HG03045 (cell line): ENCODE results near the gene ZBTB20.

Experiments used
- ATAC-seq: cut with Tn5 transposase; IDR thresholded peaks from one replicate; pipeline ENCODE4 v1.9.1; 2021; ENCODE audit warnings: mild to moderate bottlenecking, moderate library complexity; ENCODE audit not compliant: unreplicated experiment

Gene ZBTB20

GRCh38 chr3:114794894-114795630 lies 352.0 kb downstream of the ZBTB20 start:
- ATAC-seq: no peak

- no peak for ATAC-seq
Observed at GRCh38 chr3:114792159-114792918, 354.7 kb downstream of the ZBTB20 start.

- no peak for ATAC-seq
Observed at GRCh38 chr3:114790752-114791151, 356.3 kb downstream of the ZBTB20 start.

- ATAC-seq: no peak
Observed at GRCh38 chr3:114789803-114790202, 357.3 kb downstream of the ZBTB20 start.

- ATAC-seq: no peak
Observed at GRCh38 chr3:114775395-114775794, 371.7 kb downstream of the ZBTB20 start.

- no peak for ATAC-seq
Observed at GRCh38 chr3:114770874-114771273, 376.2 kb downstream of the ZBTB20 start.

- ATAC-seq: no peak
Observed at GRCh38 chr3:114764056-114764492, 383.0 kb downstream of the ZBTB20 start.

GRCh38 chr3:114762144-114762543 lies 384.9 kb downstream of the ZBTB20 start:
- no peak for ATAC-seq

- ATAC-seq: no peak
Observed at GRCh38 chr3:114760679-114761078, 386.4 kb downstream of the ZBTB20 start.

- ATAC-seq: no peak
Observed at GRCh38 chr3:114758831-114759699, 388.0 kb downstream of the ZBTB20 start.

GRCh38 chr3:114756506-114757279 lies 390.4 kb downstream of the ZBTB20 start:
- peak; percentile 77 for ATAC-seq

GRCh38 chr3:114746502-114746901 lies 400.6 kb downstream of the ZBTB20 start:
- ATAC-seq: no peak

GRCh38 chr3:114745322-114746240 lies 401.5 kb downstream of the ZBTB20 start:
- ATAC-seq: no peak

GRCh38 chr3:114743746-114744485 lies 403.2 kb downstream of the ZBTB20 start:
- no peak for ATAC-seq

GRCh38 chr3:114741066-114741465 lies 406.0 kb downstream of the ZBTB20 start:
- no peak for ATAC-seq

- no peak for ATAC-seq
Observed at GRCh38 chr3:114739627-114740026, 407.5 kb downstream of the ZBTB20 start.

- ATAC-seq: no peak
Observed at GRCh38 chr3:114732353-114732752, 414.7 kb downstream of the ZBTB20 start.

- ATAC-seq: no peak
Observed at GRCh38 chr3:114730397-114730796, 416.7 kb downstream of the ZBTB20 start.

- ATAC-seq: no peak
Observed at GRCh38 chr3:114727373-114727772, 419.7 kb downstream of the ZBTB20 start.
